Gastroesophageal sphincter (tissue), 3 donors: Measurements from ENCODE around the gene THSD7A.

Experiments
- POLR2A ChIP-seq, 2 donors: fragments of 450-650 bp; IDR thresholded peaks; one replicate each; pipeline ENCODE4 v1.6.1; 2017; ENCODE audit warnings: antibody characterized with exemption in 2 of 2, mild to moderate bottlenecking in 2 of 2, moderate library complexity in 1 of 2
- POLR2AphosphoS5 ChIP-seq: sonication (generic); formaldehyde crosslinking; IDR thresholded peaks from one replicate; pipeline ENCODE4 v1.6.1; 2017; ENCODE audit warnings: antibody characterized with exemption
- TF ChIP-seq, protein P1 (sequence below), 4 experiments: fragments of 200-600 bp in 2 of 4; fragments of 450-650 bp in 2 of 4; sonication (generic) in 1 of 4; IDR thresholded peaks; one replicate each; pipeline ENCODE4 v1.5.1; 2017 to 2019; ENCODE audit warnings: antibody characterized with exemption in 4 of 4, mild to moderate bottlenecking in 2 of 4, moderate library complexity in 2 of 4

GRCh38 chr7:11833431-11833830 is 1.4 kb upstream of the THSD7A start:
- TF ChIP-seq, protein P1, sequence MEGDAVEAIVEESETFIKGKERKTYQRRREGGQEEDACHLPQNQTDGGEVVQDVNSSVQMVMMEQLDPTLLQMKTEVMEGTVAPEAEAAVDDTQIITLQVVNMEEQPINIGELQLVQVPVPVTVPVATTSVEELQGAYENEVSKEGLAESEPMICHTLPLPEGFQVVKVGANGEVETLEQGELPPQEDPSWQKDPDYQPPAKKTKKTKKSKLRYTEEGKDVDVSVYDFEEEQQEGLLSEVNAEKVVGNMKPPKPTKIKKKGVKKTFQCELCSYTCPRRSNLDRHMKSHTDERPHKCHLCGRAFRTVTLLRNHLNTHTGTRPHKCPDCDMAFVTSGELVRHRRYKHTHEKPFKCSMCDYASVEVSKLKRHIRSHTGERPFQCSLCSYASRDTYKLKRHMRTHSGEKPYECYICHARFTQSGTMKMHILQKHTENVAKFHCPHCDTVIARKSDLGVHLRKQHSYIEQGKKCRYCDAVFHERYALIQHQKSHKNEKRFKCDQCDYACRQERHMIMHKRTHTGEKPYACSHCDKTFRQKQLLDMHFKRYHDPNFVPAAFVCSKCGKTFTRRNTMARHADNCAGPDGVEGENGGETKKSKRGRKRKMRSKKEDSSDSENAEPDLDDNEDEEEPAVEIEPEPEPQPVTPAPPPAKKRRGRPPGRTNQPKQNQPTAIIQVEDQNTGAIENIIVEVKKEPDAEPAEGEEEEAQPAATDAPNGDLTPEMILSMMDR (IDR thresholded peaks at IDR 0.05), result no peak
- TF ChIP-seq POLR2A (IDR thresholded peaks at IDR 0.05) (no peak), POLR2AphosphoS5 (no peak)
